H9 (cell line): ENCODE data around the gene KLK13. TPM values are rescaled to one million over a fixed set of nuclear protein-coding genes. Genes with fewer than 3 reads are reported as not detected.

ENCODE experiments used
- DNase-seq: peaks from one replicate; pipeline ENCODE4 v3.0.0-alpha.2; 2017
- H2AFZ ChIP-seq: one replicate; pipeline ENCODE4 v1.6.1; 2013; ENCODE audit warnings: mild to moderate bottlenecking, low read length, control low read depth, moderate library complexity
- H2AK5ac ChIP-seq: 2 replicates; pipeline ENCODE4 v1.6.1; 2013; ENCODE audit warnings: low read length, control low read depth, mixed read lengths; ENCODE audit not compliant: insufficient read length
- H2BK120ac ChIP-seq: one replicate; pipeline ENCODE4 v1.6.1; 2013; ENCODE audit warnings: low read depth, mild to moderate bottlenecking, low read length, control low read depth, inconsistent platforms; ENCODE audit not compliant: poor library complexity, severe bottlenecking
- H2BK12ac ChIP-seq: 2 replicates; pipeline ENCODE4 v1.6.1; 2013; ENCODE audit warnings: low read length, control low read depth, mixed read lengths, low read depth; ENCODE audit not compliant: insufficient read length
- H2BK15ac ChIP-seq: 2 replicates; pipeline ENCODE4 v1.6.1; 2013; ENCODE audit warnings: low read depth, low read length, control low read depth
- H2BK20ac ChIP-seq: one replicate; pipeline ENCODE4 v1.6.1; 2013; ENCODE audit warnings: low read depth, mild to moderate bottlenecking, low read length, control low read depth, inconsistent platforms; ENCODE audit not compliant: poor library complexity, severe bottlenecking
- H2BK5ac ChIP-seq: 2 replicates; pipeline ENCODE4 v1.6.1; 2013; ENCODE audit warnings: low read length, control low read depth, mixed read lengths; ENCODE audit not compliant: insufficient read length
- H3K14ac ChIP-seq: 2 replicates; pipeline ENCODE4 v1.6.1; 2013; ENCODE audit warnings: low read length, control low read depth; ENCODE audit not compliant: insufficient read depth
- H3K18ac ChIP-seq: 2 replicates; pipeline ENCODE4 v1.6.1; 2013; ENCODE audit warnings: low read depth, mild to moderate bottlenecking, mixed read lengths, low read length, control low read depth; ENCODE audit not compliant: insufficient read length
- H3K23ac ChIP-seq: 2 replicates; pipeline ENCODE4 v1.6.1; 2013; ENCODE audit warnings: low read length, control low read depth, mixed read lengths, low read depth; ENCODE audit not compliant: insufficient read length
- H3K23me2 ChIP-seq: 2 replicates; pipeline ENCODE4 v1.6.1; 2013; ENCODE audit warnings: low read depth, mild to moderate bottlenecking, mixed read lengths, low read length, control low read depth; ENCODE audit not compliant: insufficient read length, poor library complexity, severe bottlenecking
- H3K27ac ChIP-seq: 2 replicates; pipeline ENCODE4 v1.5.1; 2013; ENCODE audit warnings: low read length, control low read depth, mixed read lengths, low read depth; ENCODE audit not compliant: insufficient read length
- H3K27me3 ChIP-seq: 2 replicates; pipeline ENCODE4 v1.6.1; 2013; ENCODE audit warnings: low read length, control low read depth, inconsistent platforms; ENCODE audit not compliant: insufficient read depth
- H3K4ac ChIP-seq: 2 replicates; pipeline ENCODE4 v1.6.1; 2013; ENCODE audit warnings: low read depth, mild to moderate bottlenecking, control low read depth, inconsistent platforms, low read length, moderate library complexity
- H3K4me1 ChIP-seq: 2 replicates; pipeline ENCODE4 v1.6.1; 2013; ENCODE audit warnings: low read length, control low read depth, inconsistent platforms; ENCODE audit not compliant: insufficient read depth
- H3K4me2 ChIP-seq: 2 replicates; pipeline ENCODE4 v1.6.1; 2013; ENCODE audit warnings: low read length, control low read depth, mixed read lengths; ENCODE audit not compliant: insufficient read length, insufficient read depth
- H3K56ac ChIP-seq: 2 replicates; pipeline ENCODE4 v1.6.1; 2013; ENCODE audit warnings: low read depth, mild to moderate bottlenecking, mixed read lengths, low read length, control low read depth; ENCODE audit not compliant: insufficient read length
- H3K79me1 ChIP-seq: 2 replicates; pipeline ENCODE4 v1.6.1; 2013; ENCODE audit warnings: low read depth, mild to moderate bottlenecking, moderate library complexity, low read length, control low read depth, inconsistent platforms; ENCODE audit not compliant: insufficient read depth, poor library complexity, severe bottlenecking
- H3K79me2 ChIP-seq: 2 replicates; pipeline ENCODE4 v1.6.1; 2013; ENCODE audit warnings: low read length, control low read depth, inconsistent platforms; ENCODE audit not compliant: insufficient read depth
- H3K9ac ChIP-seq: 2 replicates; pipeline ENCODE4 v1.6.1; 2013; ENCODE audit warnings: low read length, control low read depth, mixed read lengths; ENCODE audit not compliant: insufficient read length; ENCODE audit errors: extremely low read depth
- H3K9me3 ChIP-seq: one replicate; pipeline ENCODE4 v1.6.1; 2013; ENCODE audit warnings: low read depth, low read length, inconsistent platforms; ENCODE audit not compliant: control insufficient read depth
- H3T11ph ChIP-seq: one replicate; pipeline ENCODE4 v1.6.1; 2013; ENCODE audit warnings: mild to moderate bottlenecking, low read length, control low read depth, inconsistent platforms
- H4K20me1 ChIP-seq: one replicate; pipeline ENCODE4 v1.6.1; 2013; ENCODE audit not compliant: control insufficient read depth, insufficient read length, insufficient read depth
- H4K5ac ChIP-seq: 2 replicates; pipeline ENCODE4 v1.6.1; 2013; ENCODE audit warnings: low read depth, mild to moderate bottlenecking, mixed read lengths, low read length, control low read depth; ENCODE audit not compliant: insufficient read length
- H4K8ac ChIP-seq: replicated peaks from 2 replicates; pipeline ENCODE4 v1.6.1; 2013; ENCODE audit warnings: low read length, control low read depth, mixed read lengths, low read depth; ENCODE audit not compliant: insufficient read length
- H4K91ac ChIP-seq: 2 replicates; pipeline ENCODE4 v1.6.1; 2013; ENCODE audit warnings: low read depth, mild to moderate bottlenecking, moderate library complexity, mixed read lengths, low read length, control low read depth; ENCODE audit not compliant: insufficient read length
- H3K27ac Mint-ChIP-seq, 3 experiments: 2 replicates in 2 of 3; 3 replicates in 1 of 3; pipeline ENCODE4 v1.8.0; 2020 to 2021; ENCODE audit warnings: mixed read lengths in 3 of 3, mild to moderate bottlenecking in 1 of 3, moderate library complexity in 1 of 3
- H3K27me3 Mint-ChIP-seq: 2 replicates; pipeline ENCODE4 v1.8.0; 2021; ENCODE audit warnings: low read depth, mild to moderate bottlenecking, moderate library complexity, mixed read lengths
- H3K36me3 Mint-ChIP-seq, 3 experiments: 2 replicates in 2 of 3; 3 replicates in 1 of 3; pipeline ENCODE4 v1.8.0; 2020 to 2021; ENCODE audit warnings: low read depth in 3 of 3, mixed read lengths in 3 of 3; ENCODE audit not compliant: insufficient read depth in 1 of 3
- H3K4me1 Mint-ChIP-seq, 2 experiments: 2 replicates each; pipeline ENCODE4 v1.8.0; 2020; ENCODE audit warnings: mixed read lengths in 2 of 2
- H3K4me3 Mint-ChIP-seq, 2 experiments: 2 replicates in 1 of 2; 3 replicates in 1 of 2; pipeline ENCODE4 v1.8.0; 2020 to 2021; ENCODE audit warnings: mild to moderate bottlenecking in 2 of 2, mixed read lengths in 2 of 2, moderate library complexity in 1 of 2
- H3K9me3 Mint-ChIP-seq, 2 experiments: 2 replicates in 1 of 2; 3 replicates in 1 of 2; pipeline ENCODE4 v1.8.0; 2020; ENCODE audit warnings: mild to moderate bottlenecking in 2 of 2, mixed read lengths in 2 of 2, moderate library complexity in 1 of 2
- CTCF ChIP-seq: fragments of 200-600 bp; sonication (generic); conservative IDR thresholded peaks from 3 replicates; pipeline ENCODE4 v1.8.0; 2021; ENCODE audit warnings: antibody characterized with exemption, mild to moderate bottlenecking
- WGBS: extraction: QIAGEN DNeasy Blood & Tissue Kit; methylation state at CpG from one replicate; pipeline ENCODE4 v1.1.7; 2013; ENCODE audit warnings: missing lambda C conversion rate, low lambda C conversion rate, mixed read lengths; ENCODE audit not compliant: insufficient read length; ENCODE audit errors: extremely low coverage; 5-methylcytosine and 5-hydroxymethylcytosine counted together
- total RNA-seq: library from RNA; stranded (reverse); gene quantifications from 2 replicates; pipeline ENCODE4 v1.2.1, GENCODE V29; 2021

The KLK13 gene
- total RNA-seq, 1 experiment from 2014 or later = 4.2 TPM

- no peak overlapping the region for H2AFZ ChIP-seq
- peaks cover 2% of the 10 kb centered on the region; the same call in 1 of the 2 replicates for H3K4me1 ChIP-seq
- H2BK5ac ChIP-seq = no peak overlapping the region
- H4K5ac ChIP-seq = no peak overlapping the region
- no peak overlapping the region for H3K56ac ChIP-seq
- DNase-seq = no peak
- H2BK15ac ChIP-seq = no peak overlapping the region
- H3K18ac ChIP-seq = no peak overlapping the region
- H2BK12ac ChIP-seq = no peak overlapping the region
- no peak overlapping the region for H4K8ac ChIP-seq
- H3K4ac ChIP-seq = no peak overlapping the region
- H2BK20ac ChIP-seq = no peak overlapping the region
- no peak overlapping the region for H3K14ac ChIP-seq
- no peaks in the 10 kb centered on the region for H4K20me1 ChIP-seq
- no peaks in the 10 kb centered on the region; a peak in 1 of 7 replicates for H3K36me3 Mint-ChIP-seq
- H3K79me1 ChIP-seq = no peaks in the 10 kb centered on the region
- no peak overlapping the region for H3K27ac ChIP-seq
- H2BK120ac ChIP-seq = no peak overlapping the region
- no peaks in the 10 kb centered on the region for H3K9me3 ChIP-seq
- H4K91ac ChIP-seq = no peak overlapping the region
- no peak overlapping the region for H2AK5ac ChIP-seq
- no peaks in the 10 kb centered on the region for H3K23me2 ChIP-seq
- no CpG with 5 or more reads among the region's 10 CpGs for WGBS
- no peaks in the 10 kb centered on the region for H3K79me2 ChIP-seq
- no peak overlapping the region for H3T11ph ChIP-seq
- TF ChIP-seq CTCF = no peak
- H3K23ac ChIP-seq = no peak overlapping the region
- no peaks in the 10 kb centered on the region for H3K9me3 Mint-ChIP-seq
- no peak overlapping the region for H3K27ac Mint-ChIP-seq
- H3K4me3 Mint-ChIP-seq = no peak overlapping the region
- H3K9ac ChIP-seq = no peak overlapping the region
- no peak overlapping the region for H3K4me2 ChIP-seq
- peaks cover 6% of the 10 kb centered on the region for H3K27me3 Mint-ChIP-seq
- H3K27me3 ChIP-seq = no peaks in the 10 kb centered on the region
- H3K4me1 Mint-ChIP-seq = peaks cover 25 to 35% of the 10 kb centered on the region in 2 experiments
Observed at GRCh38 chr19:51091126-51091525, 26.2 kb upstream of the KLK13 start.
